Measurements from ENCODE around the gene NTN3. TPM values are rescaled to one million over a fixed set of nuclear protein-coding genes. Genes with fewer than 3 reads are reported as not detected.

Gene NTN3
- total and polyA plus RNA-seq, 7 donors: 0.01 to 0.20 (median 0.13) TPM; not detected in 3

DNA sequence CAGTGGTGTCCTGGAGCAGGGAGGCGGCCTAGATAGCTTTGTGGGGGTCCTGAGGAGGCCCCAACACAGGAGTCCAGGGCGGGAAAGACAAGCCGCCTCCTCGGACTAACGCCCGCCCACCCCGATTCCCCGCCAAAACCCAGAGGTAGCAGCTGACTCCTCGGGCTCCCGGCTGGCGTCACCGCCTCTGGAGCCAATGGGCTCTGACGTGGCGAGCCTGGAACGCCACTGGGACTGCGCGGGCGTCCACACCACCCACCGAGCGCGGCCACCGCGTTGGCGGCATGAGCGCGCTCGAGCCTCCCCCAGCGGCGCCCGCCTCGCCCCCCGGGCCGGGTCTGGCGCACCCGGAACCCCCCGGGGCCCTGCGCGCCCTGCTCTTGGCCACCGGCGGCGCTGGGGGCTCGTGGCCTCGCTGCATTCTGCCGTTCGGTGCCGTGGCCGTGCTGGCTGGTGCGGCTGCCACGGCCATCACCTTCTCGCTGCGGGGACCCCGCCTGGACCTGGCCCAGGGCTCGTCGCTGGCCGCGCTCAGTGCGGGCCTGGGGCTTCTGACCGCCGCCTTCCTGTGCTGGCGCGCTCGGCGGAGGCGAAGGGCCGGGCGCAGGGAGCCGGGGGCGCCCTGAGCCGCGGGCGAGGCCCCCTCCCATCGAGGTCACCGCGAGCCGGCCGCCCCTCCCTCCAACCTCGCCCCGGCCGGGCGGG is 3.4 kb upstream of the NTN3 start:
- peak; percentile 71 to 85 (median 80) for ATAC-seq
- intact Hi-C loops (cut with DNase I): no loop called here
- no peak overlapping the region for H3K27ac ChIP-seq
- 0 to 2% (median 1%) methylated on average over 46 to 80 of the region's 80 CpGs for WGBS, 3 donors
- H3K4me3 ChIP-seq: peak overlapping the region; percentile 75
- DNase-seq: peak; percentile 86 to 89
- H3K4me1 ChIP-seq: peaks cover 26% of the 10 kb centered on the region
- H3K9me3 ChIP-seq: no peaks in the 10 kb centered on the region
- peak; percentile 9 for TF ChIP-seq CTCF (IDR thresholded peaks at IDR 0.05)
- H3K36me3 ChIP-seq (ENCODE audit: insufficient read depth in 1 of 2, low read depth in 1 of 2): no peaks in the 10 kb centered on the region
- H3K27me3 ChIP-seq (ENCODE audit: insufficient read depth in 3 of 3, low read length in 2 of 3): peaks cover 0 to 41% (median 3%) of the 10 kb centered on the region in 3 donors

DNA sequence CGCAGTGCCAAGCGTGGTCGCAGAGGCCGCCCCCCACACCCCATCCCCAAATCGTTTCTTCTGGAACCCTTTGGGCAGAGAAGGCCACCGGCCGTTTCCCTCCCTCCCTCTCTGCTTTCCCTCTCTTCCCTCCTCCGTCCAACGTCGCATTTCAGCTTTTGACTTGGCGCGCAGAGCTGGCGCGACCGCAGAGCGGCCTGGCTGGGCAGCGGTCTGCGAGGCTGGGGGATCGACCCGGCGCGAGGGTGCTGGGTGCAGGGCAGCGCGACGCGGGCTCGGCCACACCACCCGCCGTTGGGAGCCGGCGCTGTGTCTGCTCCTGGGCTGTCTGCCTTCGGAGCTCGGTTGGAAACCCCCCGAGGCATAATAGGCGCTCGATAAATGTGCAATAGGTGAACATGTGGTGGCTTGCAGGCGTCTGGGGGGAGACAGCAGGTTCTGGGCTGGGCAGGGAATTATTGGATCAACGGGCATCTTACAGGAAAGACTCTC is 2.8 kb upstream of the NTN3 start:
- no peaks in the 10 kb centered on the region for H3K9me3 ChIP-seq
- H3K27ac ChIP-seq: no peak overlapping the region
- no peak for TF ChIP-seq CTCF (IDR thresholded peaks at IDR 0.05)
- DNase-seq: no peak
- WGBS, 3 donors: 2 to 4% (median 3%) methylated on average over 33 to 38 of the region's 38 CpGs
- H3K27me3 ChIP-seq (ENCODE audit: insufficient read depth in 3 of 3, low read length in 2 of 3): peaks cover 0 to 42% (median 3%) of the 10 kb centered on the region in 3 donors
- H3K4me3 ChIP-seq: peak overlapping the region; percentile 75
- peaks cover 26% of the 10 kb centered on the region for H3K4me1 ChIP-seq
- intact Hi-C loops (cut with DNase I): no loop called here
- peak in 3 of 4 donors; percentile 12 to 26 (median 25) for ATAC-seq
- no peaks in the 10 kb centered on the region for H3K36me3 ChIP-seq (ENCODE audit: insufficient read depth in 1 of 2, low read depth in 1 of 2)

- ATAC-seq: peak in 3 of 4 donors; percentile 14 to 21 (median 19)
- H3K9me3 ChIP-seq: no peaks in the 10 kb centered on the region
- peaks cover 0 to 42% (median 3%) of the 10 kb centered on the region in 3 donors for H3K27me3 ChIP-seq (ENCODE audit: insufficient read depth in 3 of 3, low read length in 2 of 3)
- H3K27ac ChIP-seq: no peak overlapping the region
- H3K36me3 ChIP-seq (ENCODE audit: insufficient read depth in 1 of 2, low read depth in 1 of 2): no peaks in the 10 kb centered on the region
- TF ChIP-seq CTCF (IDR thresholded peaks at IDR 0.05): no peak
- peak overlapping the region; percentile 75 for H3K4me3 ChIP-seq
- 5 to 12% (median 11%) methylated on average over 13 to 14 of the region's 14 CpGs for WGBS, 3 donors
- peaks cover 30% of the 10 kb centered on the region for H3K4me1 ChIP-seq
- intact Hi-C loops (cut with DNase I): no loop called here
- DNase-seq: no peak
These were observed 2.2 kb upstream of the NTN3 start for GRCh38 chr16:2468725-2469398.

DNA sequence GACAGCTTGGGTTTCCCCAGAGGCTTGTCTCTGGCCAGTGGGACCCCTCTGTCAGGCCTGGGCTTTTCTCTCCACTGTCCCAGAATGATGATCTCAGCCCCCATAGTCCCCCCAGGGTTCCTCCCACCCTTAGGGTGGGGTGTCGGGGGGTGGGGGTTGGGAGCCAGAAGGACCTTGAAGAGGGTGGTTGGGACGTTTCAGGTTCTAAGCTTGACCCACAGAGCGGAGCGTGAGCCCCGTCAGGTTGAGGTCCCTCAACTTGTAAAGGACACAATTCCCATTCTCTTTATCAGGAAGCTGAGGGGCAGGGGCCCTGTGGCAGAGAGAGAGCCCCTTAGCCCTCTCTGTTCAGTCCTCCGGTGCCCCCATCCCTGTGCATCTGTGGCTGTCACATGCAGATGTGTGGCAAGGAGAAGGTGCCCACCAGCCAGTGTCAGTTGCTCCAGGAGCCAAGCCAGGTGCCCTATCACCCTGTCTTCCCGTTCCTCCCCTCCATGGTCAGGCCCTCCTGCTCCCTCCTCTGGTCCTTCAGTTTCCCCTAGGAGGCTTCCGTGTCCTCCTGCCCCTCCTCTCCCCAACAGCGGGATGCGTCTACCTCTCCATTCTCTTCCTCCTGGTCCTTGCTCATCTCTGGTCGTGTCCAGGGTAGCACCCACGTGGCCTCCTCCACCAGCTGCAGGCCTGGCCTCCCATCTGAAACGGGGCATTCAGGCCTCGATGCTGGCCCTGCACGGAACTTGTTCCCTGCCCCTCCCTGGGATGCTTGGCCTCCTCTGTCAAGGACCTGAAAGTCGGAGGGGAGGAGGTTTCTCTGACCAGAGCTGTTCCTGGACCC is 1.5 kb upstream of the NTN3 start:
- H3K27ac ChIP-seq: no peak overlapping the region
- WGBS, 3 donors: 39 to 59% (median 40%) methylated on average over 16 of the region's 16 CpGs
- H3K9me3 ChIP-seq: no peaks in the 10 kb centered on the region
- no peak for TF ChIP-seq CTCF (IDR thresholded peaks at IDR 0.05)
- peaks cover 30% of the 10 kb centered on the region for H3K4me1 ChIP-seq
- no peak for ATAC-seq
- H3K27me3 ChIP-seq (ENCODE audit: insufficient read depth in 3 of 3, low read length in 2 of 3): peaks cover 0 to 42% (median 3%) of the 10 kb centered on the region in 3 donors
- H3K36me3 ChIP-seq (ENCODE audit: insufficient read depth in 1 of 2, low read depth in 1 of 2): no peaks in the 10 kb centered on the region
- peak overlapping the region; percentile 75 for H3K4me3 ChIP-seq
- no peak for DNase-seq
- intact Hi-C loops (cut with DNase I): no loop called here
